GM18907 (cell line): ENCODE data around the gene TMEM19.
A peak's percentile ranks its signal among the peaks of the same experiment; 100 is the strongest.

Source experiments
- ATAC-seq: cut with Tn5 transposase; IDR thresholded peaks from one replicate; pipeline ENCODE4 v1.9.1; 2021; ENCODE audit warnings: mild to moderate bottlenecking, moderate library complexity; ENCODE audit not compliant: unreplicated experiment

Gene TMEM19

DNA sequence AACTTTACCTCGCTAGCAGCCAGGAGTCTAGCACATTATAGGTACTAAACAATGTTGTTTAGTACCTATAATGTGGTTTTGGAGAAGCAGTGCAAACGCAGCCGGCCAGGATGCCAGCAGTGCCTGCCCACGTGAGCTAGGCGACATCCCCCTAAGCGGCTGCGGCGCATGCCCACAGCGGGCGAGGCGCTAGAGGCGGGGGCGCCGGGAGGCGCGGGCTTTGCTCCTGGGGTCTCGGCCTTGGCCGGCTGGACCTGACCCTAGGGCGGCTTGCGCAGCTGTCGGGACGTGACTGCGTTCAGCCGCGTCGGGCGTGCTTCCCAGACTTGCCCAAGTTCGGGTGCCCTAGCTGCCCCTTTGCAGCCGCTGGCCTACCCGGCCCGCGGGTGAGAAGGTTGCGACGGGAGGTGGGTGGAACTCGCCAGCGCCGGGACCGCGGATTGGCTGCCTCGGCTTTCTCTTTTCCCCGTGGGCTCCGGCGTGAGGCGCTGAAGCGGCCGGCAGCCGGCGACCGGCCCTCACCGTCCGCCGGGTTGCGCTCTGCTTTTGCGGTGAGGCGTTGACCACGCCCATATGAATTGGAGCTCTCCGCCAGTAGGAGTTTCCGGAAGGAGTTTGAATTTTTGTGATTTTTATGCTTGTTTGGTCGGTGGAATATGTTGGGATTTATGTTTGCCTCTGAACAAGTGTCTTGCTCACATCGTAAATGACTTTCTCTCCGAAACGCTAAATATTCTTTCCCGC lies at the start of gene TMEM19:
Gene TMEM19 (plus strand): TSS at position 169 of the 744 bp plus-strand sequence. CDS start 599 bp downstream, outside the sequence.
- ATAC-seq = peak; percentile 94

DNA sequence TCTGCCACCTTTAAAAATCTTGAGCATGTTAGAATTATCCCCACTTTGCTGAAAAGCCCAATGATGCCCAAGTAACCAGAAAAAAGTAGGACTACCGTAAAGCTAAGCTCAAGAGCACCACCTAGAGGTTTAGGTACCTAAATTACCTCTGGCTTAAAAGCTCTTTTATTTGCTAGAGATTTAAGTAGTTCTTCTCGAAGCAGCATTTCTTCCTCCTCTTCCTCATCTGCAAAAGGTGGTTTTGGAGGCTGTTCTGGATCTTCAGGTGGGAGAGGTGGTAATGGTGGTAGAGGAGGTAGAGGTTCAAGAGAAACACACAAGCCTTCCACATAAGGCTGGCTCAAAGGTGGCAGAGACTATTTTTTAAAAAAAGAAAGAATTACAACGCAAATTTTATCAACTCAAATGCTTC lies 49.2 kb upstream of the TMEM19 start:
- ATAC-seq = no peak

DNA sequence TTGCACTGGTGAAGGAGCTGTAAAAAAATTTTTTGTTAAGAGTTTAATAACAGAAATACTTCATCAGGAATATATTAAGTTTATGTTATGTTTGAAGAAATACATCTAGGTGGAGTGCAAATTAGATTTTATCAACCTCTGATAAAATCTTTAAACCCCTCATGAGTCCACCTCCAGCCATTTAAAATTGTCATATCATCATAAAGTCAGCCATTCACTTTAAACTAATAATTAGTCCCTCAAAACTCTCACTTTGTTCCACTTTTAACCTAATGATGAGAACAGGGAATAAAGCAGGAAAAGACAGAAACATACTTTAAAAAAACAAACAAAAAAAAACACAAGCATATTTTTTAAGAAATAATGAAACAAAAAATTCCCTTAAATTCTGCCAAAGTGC lies 47.4 kb upstream of the TMEM19 start:
- ATAC-seq = no peak

DNA sequence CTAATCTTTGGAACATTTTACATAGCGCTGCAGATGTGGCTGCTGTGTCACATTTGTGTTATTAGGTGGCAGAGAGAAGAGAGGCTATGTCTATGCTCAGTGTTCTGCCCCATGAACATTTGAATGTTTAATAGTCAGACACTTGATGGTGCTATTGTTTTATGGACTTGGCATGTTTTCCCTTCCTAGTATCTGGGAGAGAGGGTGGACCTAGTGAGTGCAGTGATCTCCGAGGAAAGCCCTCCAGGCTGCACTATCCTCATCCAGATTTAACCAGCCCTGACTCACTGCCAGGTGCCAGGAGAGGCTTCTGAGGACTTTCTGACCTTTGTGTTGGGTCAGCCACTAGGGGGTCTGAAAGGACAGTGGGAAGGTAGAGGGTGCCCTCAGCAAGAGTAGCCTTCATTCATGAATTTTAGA lies 46.5 kb upstream of the TMEM19 start:
- no peak for ATAC-seq

DNA sequence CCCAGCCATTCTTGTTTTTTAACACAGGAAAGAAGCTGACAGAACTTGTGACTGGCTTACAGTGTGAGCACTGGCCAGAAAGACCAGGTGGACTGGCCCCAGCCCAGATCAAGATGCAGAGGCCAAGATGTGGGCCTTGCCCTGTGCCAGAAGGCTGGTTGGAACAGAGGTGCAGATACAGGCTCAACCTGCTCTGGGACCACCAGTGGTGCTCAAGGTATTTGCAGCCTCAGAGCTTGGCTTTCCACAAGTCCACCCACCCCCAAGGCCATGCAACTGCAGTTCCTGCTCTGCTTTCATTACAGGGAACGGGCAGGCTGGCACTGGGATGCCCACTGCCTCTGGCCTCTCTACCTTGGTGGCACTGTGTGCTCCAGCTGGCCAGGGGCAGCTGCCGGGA lies 45.6 kb upstream of the TMEM19 start:
- ATAC-seq = no peak

DNA sequence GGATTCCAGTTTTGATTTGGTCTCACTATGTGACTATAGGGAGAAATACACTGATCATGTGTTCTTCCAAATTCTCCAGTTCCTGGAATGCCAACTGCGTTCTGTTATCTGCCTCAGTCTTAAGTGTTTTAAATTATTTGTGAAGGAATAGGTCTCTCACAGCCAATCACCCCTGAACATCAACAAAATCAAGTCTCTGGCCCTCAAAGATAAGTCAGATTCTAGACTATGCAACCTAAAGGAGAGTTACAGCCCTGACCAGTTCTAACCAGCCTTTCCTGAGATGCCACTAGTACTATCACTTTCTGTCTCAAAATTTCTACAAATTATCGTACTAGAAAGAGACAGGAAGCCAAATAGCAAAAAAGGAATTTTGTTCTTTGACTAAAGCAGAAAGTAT lies 44.5 kb upstream of the TMEM19 start:
- no peak for ATAC-seq

DNA sequence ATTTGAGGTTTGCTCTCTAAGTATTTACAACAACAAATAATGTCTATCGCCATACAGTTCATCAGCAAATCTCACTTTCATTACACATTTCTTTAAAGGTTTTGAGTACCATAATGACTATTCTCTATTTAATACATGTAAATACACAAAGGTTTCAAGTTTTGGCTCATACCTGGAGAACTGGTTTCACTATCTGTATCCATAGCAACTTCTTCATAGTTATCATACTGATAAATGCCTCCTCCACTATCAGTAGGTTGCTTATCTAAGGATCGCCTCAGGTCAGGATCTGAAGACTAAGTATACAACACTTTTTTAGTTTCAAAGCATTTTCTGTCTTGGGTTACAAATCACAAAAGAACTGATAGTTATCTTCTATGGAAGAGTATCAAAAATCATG lies 43.6 kb upstream of the TMEM19 start:
- ATAC-seq = no peak

DNA sequence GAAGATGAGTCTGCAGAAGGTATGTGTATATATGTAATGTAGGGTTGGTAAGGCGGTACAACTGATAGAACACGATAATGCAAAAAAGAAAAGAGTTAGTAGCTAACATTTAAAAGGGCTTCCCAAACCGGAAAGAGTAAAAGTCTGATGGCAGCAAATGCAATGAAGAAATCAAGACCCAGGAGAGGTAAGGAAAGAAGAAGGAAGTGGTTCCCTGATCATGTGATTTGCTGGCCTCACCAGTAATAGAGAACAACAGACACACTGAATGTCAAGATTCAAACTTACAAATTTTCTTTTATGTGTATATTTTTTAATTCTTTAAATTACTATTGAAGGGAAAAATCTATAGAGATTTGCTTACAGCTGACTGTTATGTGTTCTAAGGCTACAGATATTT lies 40.6 kb upstream of the TMEM19 start:
- no peak for ATAC-seq

DNA sequence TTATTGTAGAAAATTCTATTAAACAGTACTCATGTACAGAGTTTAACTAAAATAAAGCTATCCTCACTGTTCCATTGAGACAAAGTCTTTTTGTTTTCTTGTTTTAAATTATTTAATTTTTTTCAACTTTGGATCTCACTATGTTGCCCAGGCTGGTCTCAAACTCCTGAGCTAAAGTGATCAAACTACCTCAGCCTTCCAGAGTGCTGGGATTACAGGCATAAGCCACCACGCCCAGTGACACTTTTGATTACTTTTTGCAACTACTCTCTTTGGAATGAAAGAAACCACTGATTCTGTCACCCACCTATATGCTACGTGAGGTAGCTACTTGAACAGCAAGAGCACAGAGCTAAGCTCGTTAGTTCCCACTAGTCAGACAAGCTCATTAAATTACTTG lies 39.4 kb upstream of the TMEM19 start:
- no peak for ATAC-seq

DNA sequence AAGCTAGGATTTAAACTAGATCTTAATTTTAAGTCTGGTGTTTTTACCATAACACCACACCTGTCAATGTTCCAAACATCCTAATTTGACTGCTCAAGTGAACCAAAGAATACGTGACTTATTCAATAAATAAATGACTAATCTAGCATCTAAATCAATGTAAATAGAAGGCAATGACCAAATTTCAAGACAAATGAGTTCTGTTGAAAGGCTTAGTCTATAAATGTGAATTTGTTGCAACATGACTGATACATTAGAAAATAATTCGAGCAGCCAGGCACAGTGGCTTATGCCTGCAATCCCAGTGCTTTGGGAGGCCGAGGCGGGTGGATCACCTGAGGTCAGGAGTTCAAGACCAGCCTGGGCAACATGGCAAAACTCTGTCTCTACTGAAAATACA lies 37.3 kb upstream of the TMEM19 start:
- ATAC-seq = no peak

DNA sequence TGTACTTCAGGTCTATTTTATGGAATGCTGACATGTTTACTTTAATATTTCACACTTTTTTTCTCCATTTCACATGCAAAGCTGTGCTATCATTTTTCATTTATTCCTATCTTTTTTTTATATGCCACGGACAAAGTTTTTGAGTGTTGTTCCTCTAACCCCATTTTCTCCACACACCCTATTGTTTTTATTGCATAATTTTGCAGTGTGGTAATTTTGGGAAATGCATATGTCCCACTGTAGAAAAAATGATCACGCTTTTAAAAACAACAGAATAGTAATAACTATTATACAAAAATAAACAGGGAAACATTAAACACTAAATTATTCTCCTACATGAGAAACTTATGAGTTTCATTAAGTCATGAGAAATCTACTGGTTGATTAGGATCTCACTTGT lies 36.5 kb upstream of the TMEM19 start:
- ATAC-seq = no peak

DNA sequence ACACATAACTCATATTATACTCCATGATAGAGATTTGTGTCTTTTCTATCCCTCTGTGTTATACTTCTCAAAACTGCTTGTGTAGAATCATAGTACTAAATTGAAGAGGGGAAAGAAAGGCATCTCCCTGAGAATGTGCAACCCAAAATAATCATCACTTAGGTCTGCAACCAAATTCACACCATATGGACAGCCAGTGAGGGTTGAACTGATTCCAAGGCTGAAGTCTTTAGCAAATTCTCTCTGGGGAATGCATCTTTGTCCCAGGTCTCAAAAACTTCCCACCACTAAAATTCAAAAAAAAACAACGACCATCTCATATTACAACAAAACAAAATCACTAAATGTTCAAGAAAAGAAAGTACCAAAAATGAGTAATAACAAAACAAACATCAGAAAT lies 33.2 kb upstream of the TMEM19 start:
- ATAC-seq = no peak

DNA sequence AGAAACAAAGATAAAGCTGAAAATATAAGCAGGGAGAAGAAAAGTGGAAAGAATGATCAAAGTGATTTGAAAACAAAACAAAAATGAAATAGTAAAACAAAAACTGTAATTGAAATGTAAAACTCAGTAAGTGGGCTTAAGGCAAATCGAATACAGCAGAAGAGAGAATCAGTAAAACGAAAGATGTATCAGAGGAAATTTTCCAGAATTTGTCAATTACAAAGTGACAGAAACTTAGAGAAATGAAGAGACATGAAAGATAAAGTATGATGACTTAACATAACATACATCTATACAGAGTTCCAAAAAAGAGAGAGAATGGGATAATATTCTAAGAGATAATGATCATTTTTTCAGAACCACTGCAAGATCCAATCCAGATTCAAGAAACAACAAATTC lies 32.7 kb upstream of the TMEM19 start:
- no peak for ATAC-seq

DNA sequence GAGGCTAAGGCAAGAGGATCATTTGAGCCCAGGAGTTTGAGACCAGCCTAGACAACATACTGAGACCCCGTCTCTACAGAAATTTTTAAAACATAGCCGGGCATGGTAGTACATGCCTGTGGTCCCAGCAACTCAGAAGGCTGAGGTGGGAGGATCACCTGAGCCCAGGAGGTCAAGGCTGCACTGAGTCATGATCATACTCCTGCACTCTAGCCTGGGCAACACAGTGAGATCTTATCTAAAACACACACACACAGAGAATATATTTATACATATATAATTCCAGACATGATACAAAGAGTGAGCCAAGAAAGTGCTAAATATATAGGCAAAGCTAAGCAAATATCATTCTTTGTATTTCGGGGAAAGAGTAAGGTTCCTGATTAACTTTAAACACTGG lies 31.7 kb upstream of the TMEM19 start:
- ATAC-seq = no peak

DNA sequence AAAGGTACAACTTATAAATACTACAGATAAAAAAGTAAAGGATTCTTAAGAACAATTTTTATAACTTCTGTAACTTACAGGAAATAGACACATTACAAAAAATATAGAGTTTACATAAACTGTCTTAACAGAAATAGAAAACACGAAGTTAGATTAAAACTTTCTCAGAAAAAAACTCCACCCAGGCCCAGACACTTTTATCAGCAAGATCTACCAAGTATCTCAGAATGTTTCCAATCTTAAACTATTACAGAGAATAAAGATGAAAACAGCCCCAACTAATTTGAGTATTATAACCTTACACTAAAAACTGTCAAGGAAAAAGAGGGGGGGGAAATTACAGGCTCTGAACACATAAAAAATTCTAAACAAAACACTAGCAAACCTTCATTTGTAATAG lies 30.4 kb upstream of the TMEM19 start:
- ATAC-seq = no peak

DNA sequence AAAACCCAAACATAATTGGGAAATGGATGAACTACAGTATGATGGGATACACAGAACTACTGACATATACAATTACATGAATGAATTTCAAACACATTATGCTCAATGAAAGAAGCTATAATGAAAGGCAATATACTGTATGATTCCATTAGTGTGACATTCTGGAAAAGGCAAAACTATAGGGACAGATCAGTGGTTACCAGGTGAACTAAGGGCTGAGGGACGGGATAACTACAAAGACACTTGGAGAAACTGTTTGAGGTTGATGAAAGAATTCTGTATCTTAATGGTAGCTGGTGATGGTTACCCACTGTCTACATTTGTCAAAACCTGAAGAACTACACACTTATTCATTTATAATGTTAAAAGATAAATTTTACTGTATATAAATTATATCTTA lies 30.0 kb upstream of the TMEM19 start:
- ATAC-seq = no peak

DNA sequence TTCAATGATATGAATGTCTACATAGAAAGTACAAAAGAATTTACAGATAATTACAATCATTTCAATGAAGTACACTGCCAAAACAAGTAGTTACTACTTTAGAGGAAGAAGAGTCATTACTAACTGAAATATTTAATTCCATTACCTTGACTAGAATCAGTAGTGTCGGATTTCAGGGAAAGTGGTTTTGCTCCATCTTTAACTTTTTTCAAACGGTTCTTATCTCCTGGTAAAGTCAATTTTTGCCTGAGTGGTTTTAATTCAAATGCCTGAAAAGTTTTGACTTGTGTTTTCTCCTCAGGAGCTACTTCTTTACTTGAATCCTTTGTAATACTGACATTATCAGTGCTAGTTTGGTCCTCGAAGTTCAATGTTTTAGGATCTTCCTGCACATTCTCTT lies 29.1 kb upstream of the TMEM19 start:
- no peak for ATAC-seq

DNA sequence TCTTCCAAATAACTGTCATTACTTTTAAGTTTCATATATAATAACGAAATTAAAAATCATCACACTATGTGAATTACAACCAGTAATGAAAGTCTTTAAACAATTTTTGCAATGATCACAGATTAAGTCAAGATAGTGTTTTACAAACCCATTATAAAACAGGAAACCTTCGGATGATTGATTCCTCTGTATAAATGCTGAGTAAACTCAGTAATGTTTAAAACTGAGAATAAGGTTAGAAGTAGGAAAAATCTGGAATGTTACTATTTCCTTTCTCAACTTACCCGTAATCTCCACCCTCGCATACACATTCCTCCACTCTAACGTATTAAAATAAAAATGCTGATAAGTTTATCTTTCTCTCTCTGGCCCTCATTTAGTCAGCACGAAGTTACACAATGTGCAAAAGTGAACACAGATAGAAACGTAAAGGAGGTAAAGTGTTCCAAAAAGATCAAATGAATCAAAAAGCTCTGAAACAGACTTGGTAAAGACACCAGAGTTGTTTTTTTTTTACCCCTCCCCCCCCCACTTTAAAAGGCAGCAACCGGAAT lies 23.8 kb upstream of the TMEM19 start:
- no peak for ATAC-seq

DNA sequence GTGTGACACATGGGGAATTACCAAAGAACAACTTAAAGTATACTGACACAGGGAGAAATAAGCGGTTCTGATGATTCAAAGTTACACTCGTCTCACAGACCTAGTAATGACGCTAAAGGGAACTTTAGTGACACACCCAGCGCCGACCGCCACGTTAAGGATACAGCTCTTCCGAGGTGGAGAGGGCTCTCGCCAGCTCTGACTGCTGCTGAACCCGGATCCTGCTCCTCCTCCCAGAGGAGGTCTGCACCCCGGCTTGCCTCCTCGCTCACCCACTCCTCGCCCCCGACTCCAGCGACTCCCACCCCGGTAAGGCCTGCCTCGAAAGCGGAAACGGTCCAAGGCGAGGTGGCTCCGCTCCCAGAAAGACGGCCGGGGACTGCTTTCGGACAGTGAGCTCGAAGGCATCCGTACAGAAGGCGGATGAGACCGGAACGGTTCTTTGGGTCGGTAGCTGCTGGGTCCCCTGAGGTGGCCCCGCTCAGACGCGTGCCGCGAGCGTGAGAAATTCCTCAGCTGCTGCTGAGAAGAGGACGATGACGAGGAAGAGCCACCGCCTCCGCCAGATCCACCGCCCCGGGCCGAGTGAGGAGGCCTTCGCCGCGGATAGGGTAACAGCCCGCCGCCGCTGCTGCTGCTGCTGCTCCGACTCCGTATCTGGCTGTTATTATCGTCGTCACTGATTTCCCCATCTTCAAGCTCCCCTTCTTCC lies 22.9 kb upstream of the TMEM19 start:
- ATAC-seq = peak; percentile 33

DNA sequence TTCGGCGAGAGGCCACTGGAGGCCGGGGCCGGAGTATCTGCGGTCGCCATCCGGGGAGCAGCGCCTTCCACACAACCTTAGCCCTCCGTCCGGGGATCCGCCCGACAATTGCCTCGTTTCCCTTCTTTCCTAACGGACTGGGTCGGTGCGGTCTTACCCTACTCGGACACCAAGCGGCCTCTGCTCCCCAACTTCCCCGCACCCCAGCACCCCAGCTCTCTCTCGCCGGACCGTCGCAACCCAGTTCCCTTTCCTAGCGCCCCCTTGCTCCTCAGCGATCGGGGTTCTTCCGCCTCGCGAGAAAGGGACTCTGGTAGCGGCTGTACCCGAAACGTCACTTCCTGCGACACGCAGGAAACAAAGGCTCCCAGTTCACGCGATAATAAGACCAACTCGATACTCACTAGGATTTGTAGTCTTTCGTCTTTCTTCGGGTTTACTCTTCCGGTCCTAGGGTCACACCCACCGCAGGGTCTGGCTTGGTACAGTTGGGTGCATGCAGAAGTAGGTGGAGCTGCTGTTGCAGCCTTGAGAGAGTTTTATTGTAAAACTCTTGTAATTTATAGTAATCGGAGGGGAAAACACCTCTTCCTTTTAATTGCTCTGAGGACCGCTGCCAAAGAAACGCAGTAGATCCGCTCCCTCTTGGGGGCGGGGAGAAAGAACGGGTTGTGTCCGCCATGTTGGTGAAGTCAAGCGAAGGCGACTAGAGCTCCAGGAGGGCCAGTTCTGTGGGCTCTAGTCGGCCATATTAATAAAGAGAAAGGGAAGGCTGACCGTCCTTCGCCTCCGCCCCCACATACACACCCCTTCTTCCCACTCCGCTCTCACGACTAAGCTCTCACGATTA lies 22.1 kb upstream of the TMEM19 start, which contains the start of the genes THAP2 and ZFC3H1:
Gene THAP2 (plus strand): TSS at position 741 of the 850 bp plus-strand sequence. CDS start 209 bp downstream, outside the sequence.
Gene ZFC3H1 (minus strand): TSS at position 288 of the 850 bp plus-strand sequence. CDS start 238 bp downstream, at position 50.
- ATAC-seq = peak; percentile 96
